Vagina (tissue), 2 donors: ENCODE results near the gene DEK.
"Not testable (repeated sequence)": the region's sequence is repeated elsewhere in the genome, so short reads cannot be mapped to it uniquely, and the experiment has no call there.

Experiments
- POLR2AphosphoS5 ChIP-seq, 2 donors: sonication (generic); formaldehyde crosslinking; IDR thresholded peaks; one replicate each; pipeline ENCODE4 v1.9.0; 2017; ENCODE audit warnings: antibody characterized with exemption in 2 of 2, mild to moderate bottlenecking in 2 of 2, low read depth in 1 of 2; ENCODE audit not compliant: insufficient read depth in 1 of 2
- TF ChIP-seq, protein P1 (sequence below), 3 experiments: fragments of 450-650 bp in 2 of 3; fragments of 200-600 bp in 1 of 3; sonication (generic) in 1 of 3; IDR thresholded peaks; one replicate each; pipeline ENCODE4 v1.5.1; 2017 to 2019; ENCODE audit warnings: antibody characterized with exemption in 3 of 3, mild to moderate bottlenecking in 2 of 3, moderate library complexity in 2 of 3

DNA sequence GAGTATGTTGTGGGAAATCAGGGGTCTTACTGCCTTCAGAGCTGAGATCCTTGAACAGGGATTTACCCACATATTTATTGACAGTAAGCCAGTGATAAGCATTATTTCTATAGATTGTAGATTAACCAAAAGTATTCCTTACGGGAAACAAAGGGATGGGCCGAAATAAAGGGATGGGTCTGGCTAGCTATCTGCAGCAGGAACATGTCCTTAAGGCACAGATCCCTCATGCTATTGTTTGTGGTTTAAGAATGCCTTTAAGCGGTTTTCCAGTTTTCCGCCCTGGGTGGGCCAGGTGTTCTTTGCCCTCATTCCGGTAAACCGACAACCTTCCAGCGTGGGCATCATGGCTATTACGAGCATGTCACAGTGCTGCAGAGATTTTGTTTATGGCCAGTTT lies 45.7 kb upstream of the DEK start:
- TF ChIP-seq, protein P1, sequence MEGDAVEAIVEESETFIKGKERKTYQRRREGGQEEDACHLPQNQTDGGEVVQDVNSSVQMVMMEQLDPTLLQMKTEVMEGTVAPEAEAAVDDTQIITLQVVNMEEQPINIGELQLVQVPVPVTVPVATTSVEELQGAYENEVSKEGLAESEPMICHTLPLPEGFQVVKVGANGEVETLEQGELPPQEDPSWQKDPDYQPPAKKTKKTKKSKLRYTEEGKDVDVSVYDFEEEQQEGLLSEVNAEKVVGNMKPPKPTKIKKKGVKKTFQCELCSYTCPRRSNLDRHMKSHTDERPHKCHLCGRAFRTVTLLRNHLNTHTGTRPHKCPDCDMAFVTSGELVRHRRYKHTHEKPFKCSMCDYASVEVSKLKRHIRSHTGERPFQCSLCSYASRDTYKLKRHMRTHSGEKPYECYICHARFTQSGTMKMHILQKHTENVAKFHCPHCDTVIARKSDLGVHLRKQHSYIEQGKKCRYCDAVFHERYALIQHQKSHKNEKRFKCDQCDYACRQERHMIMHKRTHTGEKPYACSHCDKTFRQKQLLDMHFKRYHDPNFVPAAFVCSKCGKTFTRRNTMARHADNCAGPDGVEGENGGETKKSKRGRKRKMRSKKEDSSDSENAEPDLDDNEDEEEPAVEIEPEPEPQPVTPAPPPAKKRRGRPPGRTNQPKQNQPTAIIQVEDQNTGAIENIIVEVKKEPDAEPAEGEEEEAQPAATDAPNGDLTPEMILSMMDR (IDR thresholded peaks at IDR 0.05): not testable (repeated sequence)
- TF ChIP-seq POLR2AphosphoS5 (IDR thresholded peaks at IDR 0.05; ENCODE audit: insufficient read depth in 1 of 2, low read depth in 1 of 2): not testable (repeated sequence)
